Cardiac septum (tissue), 1 donor: ENCODE measurements around the gene CHORDC1. TPM values are rescaled to one million over a fixed set of nuclear protein-coding genes. Genes with fewer than 3 reads are reported as not detected.

ENCODE experiments used
- total RNA-seq: library from RNA; stranded (reverse); fragmentation: NEBNext Ultra II Directional; extraction: Animal tissue kit (Norgen Biotek cat#: 25700); gene quantifications from one replicate; pipeline ENCODE4 v1.2.1, GENCODE V29; 2021
- donor health status: DM: no; HTN: no; CAD: no.

Gene CHORDC1
- total RNA-seq, 1 donor from 2014 or later: 38.4 TPM

Other genes starting within 250 kb of the CHORDC1 start
- gene TRIM49C, start 191.9 kb downstream of the CHORDC1 start, total RNA-seq: not detected
- gene UBTFL1, start 137.1 kb downstream of the CHORDC1 start, total RNA-seq: not detected
- 0.27 TPM for gene NAALAD2, start 88.4 kb downstream of the CHORDC1 start, total RNA-seq